Fibroblast of upper back skin (primary cell): ENCODE measurements around the gene CCDC90B.

Source experiments
- DNase-seq: peaks from one replicate; pipeline ENCODE4 v3.0.0-alpha.2; 2013

The CCDC90B gene

DNA sequence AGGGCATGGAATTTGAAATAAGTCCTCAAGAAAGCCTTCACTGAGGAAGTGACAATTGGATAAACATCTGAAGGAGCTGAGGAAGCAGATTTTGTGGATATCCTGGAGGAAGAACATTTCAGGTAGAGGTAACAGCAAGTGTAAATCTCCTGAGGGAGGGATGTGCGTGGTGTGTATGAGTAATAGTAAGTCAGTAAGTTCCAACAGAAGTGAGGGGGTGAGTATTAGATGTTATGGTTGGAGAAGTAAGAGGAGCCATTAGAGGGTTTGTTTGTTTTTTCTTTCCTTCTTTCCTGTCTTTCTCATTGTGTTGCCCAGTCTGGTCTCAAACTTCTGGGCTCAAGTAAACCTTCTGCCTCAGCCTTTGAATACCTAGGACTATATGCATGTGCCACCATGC is 63.7 kb downstream of the CCDC90B start:
- DNase-seq = no peak

DNA sequence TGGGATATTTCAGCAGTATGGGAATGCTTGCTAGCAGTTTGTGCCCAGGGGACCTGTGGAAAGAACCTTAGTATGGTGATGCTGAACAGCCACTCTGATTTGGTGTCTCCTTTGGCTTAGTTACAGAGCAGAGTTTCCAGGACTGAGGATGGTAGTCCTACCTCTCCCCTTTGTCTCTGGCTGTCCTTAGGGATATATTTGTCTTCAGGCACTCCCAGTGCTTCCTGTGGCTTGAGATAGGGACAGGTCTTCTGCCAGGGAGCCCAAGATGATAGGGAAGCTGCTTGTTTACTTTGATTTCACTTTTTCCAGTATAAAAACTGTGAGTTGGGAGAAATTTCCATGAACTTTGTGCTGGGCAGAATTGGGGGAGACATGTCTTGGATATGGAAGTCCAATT is 64.5 kb downstream of the CCDC90B start:
- DNase-seq = no peak

DNA sequence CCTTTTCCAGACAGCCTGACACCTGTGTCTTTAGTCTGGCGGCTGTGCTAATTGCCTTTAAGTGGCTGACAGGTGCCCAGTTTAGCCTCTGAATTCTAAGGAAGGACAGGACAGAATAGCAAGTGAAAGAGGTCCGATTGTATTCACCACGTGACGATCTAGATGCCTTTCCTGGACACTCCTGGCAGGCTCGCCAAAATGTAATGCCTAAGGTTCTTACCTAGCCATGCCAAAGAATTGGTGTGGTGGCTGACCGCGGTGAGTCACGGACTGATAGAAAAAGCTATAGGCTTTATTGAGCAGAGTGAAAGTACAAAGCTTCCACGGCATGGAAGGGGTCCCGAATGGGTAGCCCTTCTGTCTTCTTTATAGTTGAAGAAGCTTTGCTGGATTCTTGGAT is 65.9 kb downstream of the CCDC90B start:
- DNase-seq = no peak

DNA sequence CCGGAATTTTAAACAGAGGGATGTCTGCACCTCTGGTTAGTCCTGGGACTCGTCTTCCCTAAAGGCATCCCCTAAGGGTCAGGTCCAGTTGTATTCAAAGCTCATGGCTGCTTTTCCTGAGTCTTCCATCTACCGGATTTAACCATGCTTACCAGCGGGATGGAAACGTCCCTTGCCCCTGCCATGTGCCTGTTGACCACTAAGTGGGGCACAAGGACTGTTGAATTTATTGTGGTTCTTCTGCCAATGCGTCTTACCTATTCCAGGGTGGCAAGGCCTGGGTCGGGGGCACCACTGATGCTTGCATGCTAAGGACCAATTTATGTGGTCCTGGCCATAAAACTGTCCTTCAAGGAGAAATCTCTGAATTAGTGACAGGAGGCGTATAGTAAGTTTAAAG is 67.1 kb downstream of the CCDC90B start:
- no peak for DNase-seq
